SU-DHL-6 (cell line): ENCODE data around the gene XKR7.

ENCODE experiments used
- H2AFZ ChIP-seq: fragments of 200-600 bp; sonication (generic); 2 replicates; pipeline ENCODE4 v1.6.1; 2014; ENCODE audit warnings: low read depth, mild to moderate bottlenecking, moderate library complexity, mixed read lengths, antibody characterized with exemption, low read length; ENCODE audit not compliant: severe bottlenecking
- H3F3A ChIP-seq: fragments of 200-600 bp; shearing (Covaris generic); 2 replicates; pipeline ENCODE4 v1.6.0; 2016; ENCODE audit warnings: antibody characterized with exemption, mild to moderate bottlenecking; ENCODE audit not compliant: insufficient read depth
- H3K27ac ChIP-seq: fragments of 200-600 bp; sonication (generic); 2 replicates; pipeline ENCODE4 v1.5.1; 2016; ENCODE audit warnings: low read depth, mild to moderate bottlenecking, low read length, moderate library complexity, mixed read lengths
- H3K27me3 ChIP-seq: fragments of 200-600 bp; sonication (generic), shearing (Covaris generic); 2 replicates; pipeline ENCODE4 v1.6.0; 2014; ENCODE audit warnings: mild to moderate bottlenecking, low read length
- H3K36me3 ChIP-seq: fragments of 200-600 bp; sonication (generic); 2 replicates; pipeline ENCODE4 v1.6.1; 2014; ENCODE audit warnings: mild to moderate bottlenecking, low read length, mixed read lengths
- H3K4me2 ChIP-seq: fragments of 300-600, 200-600 bp; shearing (Covaris generic), sonication (generic); 2 replicates; pipeline ENCODE4 v1.6.0; 2014; ENCODE audit warnings: low read length, low read depth, mild to moderate bottlenecking; ENCODE audit not compliant: poor library complexity, severe bottlenecking
- H3K4me3 ChIP-seq: fragments of 200-600 bp; sonication (generic); 2 replicates; pipeline ENCODE4 v1.5.1; 2014; ENCODE audit warnings: antibody characterized with exemption, low read length, mild to moderate bottlenecking, mixed read lengths; ENCODE audit not compliant: insufficient read depth, poor library complexity, severe bottlenecking
- H3K79me2 ChIP-seq: fragments of 200-600 bp; sonication (generic); 2 replicates; pipeline ENCODE4 v1.6.1; 2014; ENCODE audit warnings: mild to moderate bottlenecking, low read length, moderate library complexity; ENCODE audit not compliant: insufficient read depth
- H3K9ac ChIP-seq: fragments of 200-600 bp; sonication (generic); 2 replicates; pipeline ENCODE4 v1.7.0; 2014; ENCODE audit warnings: mild to moderate bottlenecking, low read length
- H3K9me2 ChIP-seq: fragments of 200-600 bp; sonication (generic); replicated peaks from 2 replicates; pipeline ENCODE4 v1.6.1; 2014; ENCODE audit warnings: low read length; ENCODE audit not compliant: insufficient read depth
- H3K9me3 ChIP-seq: fragments of 200-600 bp; sonication (generic); 2 replicates; pipeline ENCODE4 v1.6.1; 2014; ENCODE audit warnings: low read length, mixed read lengths; ENCODE audit not compliant: insufficient read depth
- H4K20me1 ChIP-seq: fragments of 200-600 bp; sonication (generic); 2 replicates; pipeline ENCODE4 v1.6.1; 2014; ENCODE audit warnings: low read depth, mild to moderate bottlenecking, antibody characterized with exemption, low read length, moderate library complexity, mixed read lengths
- EZH2phosphoT487 ChIP-seq: fragments of 200-600 bp; sonication (generic), shearing (Covaris generic); conservative IDR thresholded peaks from 2 replicates; pipeline ENCODE4 v1.6.1; 2018; ENCODE audit warnings: mild to moderate bottlenecking, antibody characterized with exemption, low read length, moderate library complexity, mixed read lengths
- TF ChIP-seq, protein P1 (sequence below): fragments of 200-600 bp; sonication (generic); IDR thresholded peaks from one replicate; pipeline ENCODE4 v1.5.1; 2017; ENCODE audit warnings: antibody characterized with exemption, mild to moderate bottlenecking, low read length, moderate library complexity; ENCODE audit not compliant: insufficient read depth, poor library complexity, severe bottlenecking

The XKR7 gene

GRCh38 chr20:31923388-31924331 lies 44.3 kb upstream of the XKR7 start:
- Histone ChIP-seq H2AFZ (no peak overlapping the region), H3F3A (no peaks in the 10 kb centered on the region), H3K36me3 (no peaks in the 10 kb centered on the region), H4K20me1 (no peaks in the 10 kb centered on the region), H3K27me3 (peaks cover 2% of the 10 kb centered on the region; the same call in 1 of the 2 replicates), H3K79me2 (no peaks in the 10 kb centered on the region), H3K4me2 (no peak overlapping the region), H3K4me3 (no peak overlapping the region), H3K9me2 (no peaks in the 10 kb centered on the region), H3K27ac (no peak overlapping the region), H3K9ac (no peak overlapping the region), H3K9me3 (no peaks in the 10 kb centered on the region)
- TF ChIP-seq EZH2phosphoT487, result no peak
- TF ChIP-seq, protein P1, sequence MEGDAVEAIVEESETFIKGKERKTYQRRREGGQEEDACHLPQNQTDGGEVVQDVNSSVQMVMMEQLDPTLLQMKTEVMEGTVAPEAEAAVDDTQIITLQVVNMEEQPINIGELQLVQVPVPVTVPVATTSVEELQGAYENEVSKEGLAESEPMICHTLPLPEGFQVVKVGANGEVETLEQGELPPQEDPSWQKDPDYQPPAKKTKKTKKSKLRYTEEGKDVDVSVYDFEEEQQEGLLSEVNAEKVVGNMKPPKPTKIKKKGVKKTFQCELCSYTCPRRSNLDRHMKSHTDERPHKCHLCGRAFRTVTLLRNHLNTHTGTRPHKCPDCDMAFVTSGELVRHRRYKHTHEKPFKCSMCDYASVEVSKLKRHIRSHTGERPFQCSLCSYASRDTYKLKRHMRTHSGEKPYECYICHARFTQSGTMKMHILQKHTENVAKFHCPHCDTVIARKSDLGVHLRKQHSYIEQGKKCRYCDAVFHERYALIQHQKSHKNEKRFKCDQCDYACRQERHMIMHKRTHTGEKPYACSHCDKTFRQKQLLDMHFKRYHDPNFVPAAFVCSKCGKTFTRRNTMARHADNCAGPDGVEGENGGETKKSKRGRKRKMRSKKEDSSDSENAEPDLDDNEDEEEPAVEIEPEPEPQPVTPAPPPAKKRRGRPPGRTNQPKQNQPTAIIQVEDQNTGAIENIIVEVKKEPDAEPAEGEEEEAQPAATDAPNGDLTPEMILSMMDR, result no peak

DNA sequence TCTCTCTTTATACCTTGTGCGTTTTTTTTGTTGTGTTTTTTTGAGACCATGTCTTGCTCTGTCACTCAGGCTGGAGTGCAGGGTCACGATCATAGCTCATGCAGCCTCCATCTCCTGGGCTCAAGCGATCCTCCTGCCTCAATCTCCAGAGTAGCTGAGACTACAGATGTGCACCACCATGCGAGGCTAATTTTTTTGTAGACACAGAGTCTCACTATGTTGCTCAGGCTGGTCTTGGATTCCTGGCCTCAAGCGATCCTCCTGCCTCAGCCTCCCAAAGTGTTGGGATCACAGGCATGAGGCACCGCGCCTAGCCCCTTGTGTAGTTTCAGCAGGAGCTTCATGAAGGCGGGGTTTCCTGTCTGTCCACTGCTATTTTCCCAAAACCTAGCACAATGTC lies 43.4 kb upstream of the XKR7 start:
- Histone ChIP-seq H3K27ac (no peak overlapping the region), H4K20me1 (no peaks in the 10 kb centered on the region), H3K4me2 (no peak overlapping the region), H3K4me3 (no peak overlapping the region), H3K27me3 (peaks cover 2% of the 10 kb centered on the region; the same call in 1 of the 2 replicates), H3K9ac (no peak overlapping the region), H3F3A (no peaks in the 10 kb centered on the region), H3K36me3 (no peaks in the 10 kb centered on the region), H3K79me2 (no peaks in the 10 kb centered on the region), H3K9me2 (no peaks in the 10 kb centered on the region), H2AFZ (no peak overlapping the region), H3K9me3 (no peaks in the 10 kb centered on the region)
- TF ChIP-seq, protein P1, result no peak
- TF ChIP-seq EZH2phosphoT487, result no peak

DNA sequence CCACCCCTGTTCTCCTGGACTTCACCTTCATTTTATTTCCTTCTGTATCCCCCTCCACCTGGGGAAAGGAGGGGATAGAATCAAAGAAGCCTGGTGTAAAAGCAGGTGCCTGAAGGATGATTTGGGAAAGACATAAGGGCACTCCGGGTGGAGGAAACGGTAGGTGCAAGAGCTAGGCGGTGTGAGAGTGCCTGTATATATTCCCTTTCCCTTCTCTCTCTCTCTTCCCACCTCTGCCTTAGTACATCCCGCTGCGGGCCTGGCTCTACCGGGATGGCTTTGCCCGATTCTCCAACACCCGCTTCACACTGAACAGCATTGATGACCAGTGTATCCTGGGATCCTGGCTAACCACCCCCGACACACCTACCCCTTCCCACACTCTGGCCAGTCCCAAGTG lies 42.3 kb upstream of the XKR7 start:
- no peaks in the 10 kb centered on the region for H3K9me3 ChIP-seq
- no peak for TF ChIP-seq EZH2phosphoT487
- TF ChIP-seq, protein P1, result no peak
- H3K9ac ChIP-seq, result no peak overlapping the region
- no peaks in the 10 kb centered on the region for H3F3A ChIP-seq
- H4K20me1 ChIP-seq, result no peaks in the 10 kb centered on the region
- H3K4me2 ChIP-seq, result no peak overlapping the region
- H2AFZ ChIP-seq, result no peak overlapping the region
- H3K27ac ChIP-seq, result no peak overlapping the region
- peaks cover 2% of the 10 kb centered on the region; the same call in 1 of the 2 replicates for H3K27me3 ChIP-seq
- H3K36me3 ChIP-seq, result no peaks in the 10 kb centered on the region
- H3K9me2 ChIP-seq, result no peaks in the 10 kb centered on the region
- H3K4me3 ChIP-seq, result no peak overlapping the region
- H3K79me2 ChIP-seq, result no peaks in the 10 kb centered on the region
